ENCODE measurements around the gene HDAC3.

DNA sequence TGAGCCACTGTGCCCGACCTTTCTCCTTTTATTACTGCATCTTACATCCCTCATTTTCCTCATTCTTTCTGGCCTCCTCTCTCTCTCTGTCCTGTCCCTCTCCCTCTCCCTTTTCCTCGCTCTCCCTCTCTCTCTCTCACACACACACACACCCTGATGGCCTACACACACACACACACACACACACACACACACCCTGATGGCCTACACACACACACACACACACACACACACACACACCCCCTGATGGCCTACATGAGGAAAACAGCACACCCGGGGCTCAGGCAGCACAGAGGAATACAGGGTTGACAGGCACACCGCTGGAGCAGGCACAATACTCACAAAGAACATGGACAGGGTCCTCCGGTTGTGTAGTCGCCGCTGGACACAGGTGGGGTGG, 18.4 kb upstream of the HDAC3 start:
- no peak for TF ChIP-seq POLR2AphosphoS5 (IDR thresholded peaks at IDR 0.05; ENCODE audit: low read depth)
- TF ChIP-seq, protein P1, sequence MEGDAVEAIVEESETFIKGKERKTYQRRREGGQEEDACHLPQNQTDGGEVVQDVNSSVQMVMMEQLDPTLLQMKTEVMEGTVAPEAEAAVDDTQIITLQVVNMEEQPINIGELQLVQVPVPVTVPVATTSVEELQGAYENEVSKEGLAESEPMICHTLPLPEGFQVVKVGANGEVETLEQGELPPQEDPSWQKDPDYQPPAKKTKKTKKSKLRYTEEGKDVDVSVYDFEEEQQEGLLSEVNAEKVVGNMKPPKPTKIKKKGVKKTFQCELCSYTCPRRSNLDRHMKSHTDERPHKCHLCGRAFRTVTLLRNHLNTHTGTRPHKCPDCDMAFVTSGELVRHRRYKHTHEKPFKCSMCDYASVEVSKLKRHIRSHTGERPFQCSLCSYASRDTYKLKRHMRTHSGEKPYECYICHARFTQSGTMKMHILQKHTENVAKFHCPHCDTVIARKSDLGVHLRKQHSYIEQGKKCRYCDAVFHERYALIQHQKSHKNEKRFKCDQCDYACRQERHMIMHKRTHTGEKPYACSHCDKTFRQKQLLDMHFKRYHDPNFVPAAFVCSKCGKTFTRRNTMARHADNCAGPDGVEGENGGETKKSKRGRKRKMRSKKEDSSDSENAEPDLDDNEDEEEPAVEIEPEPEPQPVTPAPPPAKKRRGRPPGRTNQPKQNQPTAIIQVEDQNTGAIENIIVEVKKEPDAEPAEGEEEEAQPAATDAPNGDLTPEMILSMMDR (IDR thresholded peaks at IDR 0.05; ENCODE audit: insufficient read depth, low read length): no peak
